ENCODE measurements around the gene ARMS2.
A peak's percentile ranks its signal among the peaks of the same experiment; 100 is the strongest.

ARMS2 gene

GRCh38 chr10:122494833-122495232, 40.4 kb downstream of the ARMS2 start:
- peak; percentile 61 for DNase-seq (ENCODE audit: low read depth)

GRCh38 chr10:122495406-122496340, 41.2 kb downstream of the ARMS2 start:
- DNase-seq (ENCODE audit: low read depth), result no peak

- no peak for DNase-seq (ENCODE audit: low read depth)
Observed at GRCh38 chr10:122497241-122497640, 42.8 kb downstream of the ARMS2 start.

- no peak for DNase-seq (ENCODE audit: low read depth)
Observed at GRCh38 chr10:122498521-122498920, 44.1 kb downstream of the ARMS2 start.

GRCh38 chr10:122499012-122499411, 44.6 kb downstream of the ARMS2 start:
- no peak for DNase-seq (ENCODE audit: low read depth)

- no peak for DNase-seq (ENCODE audit: low read depth)
Observed at GRCh38 chr10:122499491-122499941, 45.1 kb downstream of the ARMS2 start.

- DNase-seq (ENCODE audit: low read depth), result no peak
Observed at GRCh38 chr10:122500194-122500593, 45.7 kb downstream of the ARMS2 start.

GRCh38 chr10:122500726-122501125, 46.3 kb downstream of the ARMS2 start:
- no peak for DNase-seq (ENCODE audit: low read depth)

GRCh38 chr10:122503012-122503411, 48.6 kb downstream of the ARMS2 start:
- no peak for DNase-seq (ENCODE audit: low read depth)

GRCh38 chr10:122503886-122504609, 49.6 kb downstream of the ARMS2 start:
- no peak for DNase-seq (ENCODE audit: low read depth)

- DNase-seq (ENCODE audit: low read depth), result no peak
Observed at GRCh38 chr10:122504610-122504950, 50.1 kb downstream of the ARMS2 start.

GRCh38 chr10:122505011-122505410, 50.6 kb downstream of the ARMS2 start:
- DNase-seq (ENCODE audit: low read depth), result no peak

- no peak for DNase-seq (ENCODE audit: low read depth)
Observed at GRCh38 chr10:122505885-122506645, 51.6 kb downstream of the ARMS2 start.
